GM12891 (cell line): Measurements from ENCODE around the gene PLK5.
"Not testable (repeated sequence)": the region's sequence is repeated elsewhere in the genome, so short reads cannot be mapped to it uniquely, and the experiment has no call there.

Experiments used
- DNase-seq: peaks from one replicate; pipeline ENCODE4 v3.0.0; 2011; ENCODE audit warnings: low spot score; ENCODE audit not compliant: insufficient read length
- FAIRE-seq: peaks from 2 replicates; lab custom pipeline; 2011; peaks lifted over from hg19 to GRCh38; lab: Jason Lieb, UNC
- PAX5 ChIP-seq: IDR thresholded peaks from 2 replicates; pipeline ENCODE4 v1.6.1; 2011; ENCODE audit warnings: low read length, moderate library complexity, mild to moderate bottlenecking; ENCODE audit not compliant: insufficient read depth, severe bottlenecking
- POLR2A ChIP-seq: IDR thresholded peaks from 2 replicates; pipeline ENCODE4 v1.6.1; 2011; ENCODE audit warnings: low read depth, low read length, control low read depth
- POLR2AphosphoS5 ChIP-seq: IDR thresholded peaks from 2 replicates; pipeline ENCODE4 v1.6.1; 2011; ENCODE audit warnings: low read depth, low read length, control low read depth
- POU2F2 ChIP-seq: IDR thresholded peaks from 2 replicates; pipeline ENCODE4 v1.6.1; 2011; ENCODE audit warnings: low read depth, mild to moderate bottlenecking, control low read depth, low read length, moderate library complexity
- SPI1 ChIP-seq: IDR thresholded peaks from 2 replicates; pipeline ENCODE4 v1.6.1; 2011; ENCODE audit warnings: low read depth, low read length, control low read depth
- TAF1 ChIP-seq: IDR thresholded peaks from 2 replicates; pipeline ENCODE4 v1.6.1; 2011; ENCODE audit warnings: low read depth, low read length, control low read depth

Gene PLK5

GRCh38 chr19:1510807-1511206, 13.1 kb upstream of the PLK5 start:
- FAIRE-seq (no peak), DNase-seq (no peak)
- TF ChIP-seq PAX5 (no peak), SPI1 (no peak), POU2F2 (no peak), POLR2AphosphoS5 (no peak), POLR2A (no peak)

- TF ChIP-seq POLR2AphosphoS5, result no peak
- no peak for TF ChIP-seq POLR2A
- TF ChIP-seq PAX5, result no peak
- TF ChIP-seq TAF1, result no peak
- TF ChIP-seq SPI1, result no peak
- TF ChIP-seq POU2F2, result no peak
- FAIRE-seq (no peak), DNase-seq (no peak)
These were observed 12.3 kb upstream of the PLK5 start for GRCh38 chr19:1511318-1512317.

- TF ChIP-seq POU2F2 (no peak), POLR2AphosphoS5 (no peak)
- peak; percentile 84 for DNase-seq
- no peak for FAIRE-seq
These were observed 11.0 kb upstream of the PLK5 start, which contains the start of gene ADAMTSL5 for GRCh38 chr19:1512671-1513498. Gene ADAMTSL5 (minus strand): TSS chr19:1513019. CDS start chr19:1510943, 2,076 bp downstream.

- DNase-seq, result peak; percentile 72
- FAIRE-seq, result no peak
- no peak for TF ChIP-seq POLR2A
- TF ChIP-seq PAX5, result no peak
- no peak for TF ChIP-seq TAF1
- TF ChIP-seq SPI1, result no peak
These were observed 10.2 kb upstream of the PLK5 start for GRCh38 chr19:1513499-1514294.

GRCh38 chr19:1514295-1514661, 9.6 kb upstream of the PLK5 start:
- DNase-seq, result no peak
- TF ChIP-seq POU2F2, result no peak
- TF ChIP-seq PAX5, result no peak
- TF ChIP-seq SPI1, result no peak
- no peak for TF ChIP-seq TAF1
- no peak for TF ChIP-seq POLR2A
- TF ChIP-seq POLR2AphosphoS5, result no peak
- FAIRE-seq, result no peak

- TF ChIP-seq PAX5 (no peak), POLR2AphosphoS5 (no peak), POU2F2 (no peak), SPI1 (no peak), TAF1 (no peak), POLR2A (no peak)
- no peak for FAIRE-seq
- DNase-seq, result no peak
These were observed 8.7 kb upstream of the PLK5 start for GRCh38 chr19:1514986-1515721.

- FAIRE-seq, result no peak
- no peak for TF ChIP-seq POU2F2
- TF ChIP-seq SPI1, result no peak
- no peak for TF ChIP-seq POLR2AphosphoS5
- no peak for TF ChIP-seq TAF1
- TF ChIP-seq POLR2A, result no peak
- TF ChIP-seq PAX5, result no peak
- no peak for DNase-seq
These were observed 7.5 kb upstream of the PLK5 start for GRCh38 chr19:1516395-1516753.

- TF ChIP-seq PAX5, result no peak
- no peak for TF ChIP-seq TAF1
- TF ChIP-seq POLR2A, result no peak
- TF ChIP-seq SPI1, result no peak
- TF ChIP-seq POLR2AphosphoS5, result no peak
- no peak for TF ChIP-seq POU2F2
- DNase-seq (no peak), FAIRE-seq (no peak)
These were observed 5.4 kb upstream of the PLK5 start for GRCh38 chr19:1518471-1518870.

GRCh38 chr19:1519802-1520201, 4.1 kb upstream of the PLK5 start:
- not testable (repeated sequence) for FAIRE-seq

More at GRCh38 chr19:1519802-1520201, 4.1 kb upstream of the PLK5 start:
- not testable (repeated sequence) for DNase-seq
